Progenitor cell of endocrine pancreas (in vitro differentiated cells): ENCODE data around the gene ZDHHC11B. TPM values are rescaled to one million over a fixed set of nuclear protein-coding genes. Genes with fewer than 3 reads are reported as not detected.

Experiments
- DNase-seq: peaks from one replicate; pipeline ENCODE4 v3.0.0; 2021; ENCODE audit warnings: low spot score; ENCODE audit not compliant: unreplicated experiment
- H3K27ac Mint-ChIP-seq: 2 replicates; pipeline ENCODE4 v1.8.0; 2021; ENCODE audit warnings: mild to moderate bottlenecking, moderate library complexity, mixed read lengths
- H3K27me3 Mint-ChIP-seq: 2 replicates; pipeline ENCODE4 v1.8.0; 2021; ENCODE audit warnings: mixed read lengths
- H3K36me3 Mint-ChIP-seq: 2 replicates; pipeline ENCODE4 v1.8.0; 2022; ENCODE audit warnings: mixed read lengths; ENCODE audit not compliant: insufficient read depth
- H3K4me1 Mint-ChIP-seq: 2 replicates; pipeline ENCODE4 v1.8.0; 2021; ENCODE audit warnings: low read depth, mixed read lengths
- H3K4me3 Mint-ChIP-seq: 2 replicates; pipeline ENCODE4 v1.8.0; 2021; ENCODE audit warnings: low read depth, mild to moderate bottlenecking, moderate library complexity, mixed read lengths
- H3K9me3 Mint-ChIP-seq: 2 replicates; pipeline ENCODE4 v1.8.0; 2021; ENCODE audit warnings: low read depth, mixed read lengths
- total RNA-seq: library from RNA; stranded (reverse); gene quantifications from 2 replicates; pipeline ENCODE4 v1.2.1, GENCODE V29; 2021
- TF ChIP-seq, protein P1 (sequence below): fragments of 200-600 bp; sonication (generic); IDR thresholded peaks from one replicate; pipeline ENCODE4 v1.5.0; 2021; ENCODE audit warnings: antibody characterized with exemption, mild to moderate bottlenecking; ENCODE audit not compliant: unreplicated experiment

ZDHHC11B gene
- total RNA-seq, 1 donor from 2014 or later, result 8.7 TPM

DNA sequence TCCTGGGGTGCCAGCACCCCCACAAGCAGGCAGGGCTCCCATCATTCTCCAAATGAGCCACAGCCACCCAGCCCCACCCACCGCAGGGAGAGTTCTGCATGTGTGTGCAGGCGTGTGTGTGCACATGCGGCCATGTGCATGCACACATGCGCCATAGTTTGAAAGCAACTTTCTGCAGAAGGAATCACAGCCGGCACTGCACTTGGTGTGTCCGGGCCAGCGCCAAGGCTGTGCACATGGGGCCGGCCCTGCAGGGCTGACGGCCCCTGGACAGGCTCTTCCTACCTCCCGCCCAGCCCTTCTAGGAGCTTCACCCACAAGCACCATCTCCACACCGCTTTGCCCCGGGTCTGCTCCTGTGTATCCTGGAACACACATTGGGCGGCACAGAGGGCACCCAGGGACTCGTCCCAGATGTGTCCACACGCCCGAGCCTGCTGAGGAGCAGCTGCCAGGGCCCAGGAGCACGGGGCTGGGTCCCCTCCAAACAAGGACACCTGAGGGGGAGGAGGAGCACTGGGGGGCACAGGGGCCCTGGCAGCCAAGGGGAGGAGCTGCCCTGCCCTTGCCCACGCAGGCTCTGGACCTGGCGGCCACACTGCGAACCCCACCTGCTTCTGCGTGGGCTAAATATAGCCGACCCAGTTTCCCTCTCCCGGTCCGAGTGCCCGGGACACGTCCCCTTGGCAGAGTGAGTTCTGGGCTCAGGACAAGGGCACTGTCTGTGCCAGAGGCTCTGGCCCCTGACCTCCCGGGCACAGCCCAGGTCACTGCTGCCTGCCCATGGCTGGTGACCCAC is 110.5 kb downstream of the ZDHHC11B start:
- no peaks in the 10 kb centered on the region for H3K9me3 Mint-ChIP-seq
- DNase-seq, result no peak
- peaks cover 7% of the 10 kb centered on the region for H3K4me1 Mint-ChIP-seq
- peaks cover 9% of the 10 kb centered on the region for H3K27me3 Mint-ChIP-seq
- H3K36me3 Mint-ChIP-seq, result no peaks in the 10 kb centered on the region
- no peak overlapping the region for H3K27ac Mint-ChIP-seq
- TF ChIP-seq, protein P1, sequence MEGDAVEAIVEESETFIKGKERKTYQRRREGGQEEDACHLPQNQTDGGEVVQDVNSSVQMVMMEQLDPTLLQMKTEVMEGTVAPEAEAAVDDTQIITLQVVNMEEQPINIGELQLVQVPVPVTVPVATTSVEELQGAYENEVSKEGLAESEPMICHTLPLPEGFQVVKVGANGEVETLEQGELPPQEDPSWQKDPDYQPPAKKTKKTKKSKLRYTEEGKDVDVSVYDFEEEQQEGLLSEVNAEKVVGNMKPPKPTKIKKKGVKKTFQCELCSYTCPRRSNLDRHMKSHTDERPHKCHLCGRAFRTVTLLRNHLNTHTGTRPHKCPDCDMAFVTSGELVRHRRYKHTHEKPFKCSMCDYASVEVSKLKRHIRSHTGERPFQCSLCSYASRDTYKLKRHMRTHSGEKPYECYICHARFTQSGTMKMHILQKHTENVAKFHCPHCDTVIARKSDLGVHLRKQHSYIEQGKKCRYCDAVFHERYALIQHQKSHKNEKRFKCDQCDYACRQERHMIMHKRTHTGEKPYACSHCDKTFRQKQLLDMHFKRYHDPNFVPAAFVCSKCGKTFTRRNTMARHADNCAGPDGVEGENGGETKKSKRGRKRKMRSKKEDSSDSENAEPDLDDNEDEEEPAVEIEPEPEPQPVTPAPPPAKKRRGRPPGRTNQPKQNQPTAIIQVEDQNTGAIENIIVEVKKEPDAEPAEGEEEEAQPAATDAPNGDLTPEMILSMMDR, result no peak
- no peak overlapping the region for H3K4me3 Mint-ChIP-seq

DNA sequence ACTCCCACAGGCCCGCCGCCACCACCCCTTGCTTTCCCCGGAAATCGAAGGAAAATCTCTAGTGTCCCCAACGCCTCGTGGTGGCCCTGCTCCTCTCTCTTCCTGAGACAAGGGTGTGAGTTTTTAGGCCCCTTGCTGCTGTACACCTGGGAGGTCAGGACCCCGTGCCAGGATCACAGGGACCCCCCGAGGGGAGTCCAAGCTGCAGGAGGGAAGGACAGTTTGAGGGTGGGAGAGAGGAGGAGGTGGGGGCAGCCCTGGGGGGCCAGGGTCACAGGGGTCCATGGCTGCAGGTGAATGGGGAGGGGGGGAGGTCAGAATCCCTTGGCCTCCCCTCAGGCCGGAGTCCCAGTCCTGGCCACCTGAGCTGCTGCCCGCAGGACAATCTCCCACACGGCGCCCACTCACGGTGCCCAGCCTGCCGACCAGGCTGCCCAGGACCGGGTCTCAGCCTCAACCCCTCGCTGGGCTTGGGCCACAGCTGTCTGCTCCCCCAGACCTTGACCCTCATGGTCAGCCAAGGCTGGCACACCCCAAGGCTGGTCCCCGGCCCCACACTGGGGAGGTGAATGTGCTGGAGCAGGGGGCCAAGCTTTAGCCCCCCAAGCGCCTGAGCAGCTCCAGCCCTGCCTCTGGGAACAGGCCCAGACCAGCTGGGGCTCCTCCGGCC is 111.2 kb downstream of the ZDHHC11B start:
- Mint-ChIP-seq H3K36me3 (no peaks in the 10 kb centered on the region), H3K4me3 (no peak overlapping the region), H3K4me1 (peaks cover 7% of the 10 kb centered on the region), H3K27me3 (peaks cover 9% of the 10 kb centered on the region), H3K27ac (no peak overlapping the region), H3K9me3 (no peaks in the 10 kb centered on the region)
- TF ChIP-seq, protein P1, result no peak
- no peak for DNase-seq

DNA sequence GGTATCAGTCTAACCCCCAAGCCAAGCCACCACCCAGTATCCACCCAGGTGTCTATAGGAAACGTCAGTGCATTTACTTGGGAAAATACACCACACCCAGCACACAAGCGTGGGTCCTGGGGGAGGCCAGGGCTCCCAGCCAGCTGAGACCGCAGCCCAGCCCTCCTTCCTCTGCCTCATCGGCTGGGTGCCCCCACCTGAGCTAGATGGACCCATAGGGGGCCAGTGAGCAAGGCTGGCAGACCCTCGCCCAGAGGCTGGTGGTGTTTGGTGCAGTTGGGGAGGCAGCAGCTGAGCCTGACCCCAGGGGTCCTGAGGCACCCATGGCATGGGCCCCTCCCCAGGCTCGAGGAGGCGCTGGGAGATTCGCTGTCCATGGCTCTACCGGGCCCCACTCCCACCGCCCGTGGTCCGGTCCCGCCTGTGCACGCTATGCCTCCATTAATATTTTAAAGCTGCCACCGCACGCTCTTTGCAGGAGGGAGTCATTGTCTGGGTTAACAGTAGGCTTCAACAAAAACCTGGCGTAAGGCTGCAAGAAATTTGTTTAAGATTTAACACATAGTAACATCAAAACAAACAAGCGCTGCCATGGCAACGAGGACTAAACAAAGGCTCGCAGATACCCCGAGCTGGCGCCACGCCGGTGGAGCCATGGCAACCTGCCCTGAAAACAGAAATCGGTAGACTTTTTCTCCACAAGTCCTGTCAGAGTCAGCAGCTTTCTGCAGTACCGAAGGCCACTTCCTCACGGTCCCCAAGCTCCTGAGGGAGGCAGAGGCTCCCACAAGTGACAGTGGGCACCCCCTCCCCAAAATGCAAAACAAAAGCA is 112.0 kb downstream of the ZDHHC11B start:
- TF ChIP-seq, protein P1, result no peak
- H3K9me3 Mint-ChIP-seq, result no peaks in the 10 kb centered on the region
- H3K27me3 Mint-ChIP-seq, result peaks cover 9% of the 10 kb centered on the region
- H3K36me3 Mint-ChIP-seq, result no peaks in the 10 kb centered on the region
- H3K4me1 Mint-ChIP-seq, result peaks cover 7% of the 10 kb centered on the region
- no peak for DNase-seq
- H3K27ac Mint-ChIP-seq, result no peak overlapping the region
- no peak overlapping the region for H3K4me3 Mint-ChIP-seq

DNA sequence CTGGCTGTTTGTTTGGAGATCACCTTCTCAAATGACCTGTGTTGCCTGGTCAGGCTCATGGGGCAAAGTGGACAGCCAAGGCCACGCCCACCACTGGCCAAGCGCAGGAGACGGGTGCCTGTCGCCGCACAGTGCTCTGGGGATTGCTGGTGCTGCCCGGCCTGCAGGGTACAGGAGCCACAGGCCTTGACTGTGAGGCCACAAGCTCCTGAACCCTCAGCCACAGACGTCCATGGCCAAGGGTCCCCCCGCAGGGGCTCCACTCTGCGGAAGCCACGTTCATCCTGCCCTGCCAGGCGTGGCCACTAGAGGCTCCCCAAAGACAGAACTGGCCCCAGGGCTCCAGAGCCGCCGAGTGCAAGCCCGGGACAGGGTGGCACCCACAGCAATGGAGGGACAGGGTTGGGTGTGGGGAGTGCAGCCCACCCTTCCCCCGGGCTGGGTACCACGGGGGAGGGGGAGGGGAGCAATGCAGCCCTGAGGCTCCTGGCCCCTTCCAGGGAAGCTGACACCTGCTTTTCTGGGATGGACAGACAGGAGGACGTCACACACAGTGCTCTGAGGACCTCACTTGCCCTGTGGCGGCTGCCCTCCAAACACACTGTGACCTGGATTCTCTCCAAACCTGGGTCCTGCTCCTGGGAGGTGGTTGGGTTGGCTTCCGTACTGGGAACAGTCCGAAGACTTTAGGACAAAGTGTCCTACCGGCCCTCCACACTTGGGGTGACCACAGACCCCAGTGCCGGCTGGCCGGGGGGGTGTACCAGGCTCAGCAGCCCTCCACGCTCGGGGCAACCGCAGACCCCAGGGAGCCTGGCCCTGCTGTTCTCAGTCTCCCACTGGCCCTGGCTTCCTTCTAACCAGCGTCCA is 112.8 kb downstream of the ZDHHC11B start:
- Mint-ChIP-seq H3K36me3 (peaks cover 5% of the 10 kb centered on the region), H3K4me3 (no peak overlapping the region), H3K4me1 (peaks cover 7% of the 10 kb centered on the region), H3K9me3 (no peaks in the 10 kb centered on the region), H3K27me3 (peaks cover 9% of the 10 kb centered on the region), H3K27ac (no peak overlapping the region)
- TF ChIP-seq, protein P1, result peak; percentile 91
- DNase-seq, result peak; percentile 65
